T-helper 9 cell (primary cell): ENCODE results near the gene SMG1.
A peak's percentile ranks its signal among the peaks of the same experiment; 100 is the strongest.
"Not testable (repeated sequence)": the region's sequence is repeated elsewhere in the genome, so short reads cannot be mapped to it uniquely, and the experiment has no call there.

Source experiments
- DNase-seq: peaks from one replicate; pipeline ENCODE4 v3.0.0-alpha.2; 2020

Gene SMG1

GRCh38 chr16:18796377-18796776 lies 129.8 kb downstream of the SMG1 start:
- DNase-seq: no peak

- DNase-seq: no peak
These were observed 133.3 kb downstream of the SMG1 start for GRCh38 chr16:18792836-18793433.

GRCh38 chr16:18789850-18790706 lies 136.1 kb downstream of the SMG1 start, which contains the start of gene RPS15A:
RPS15A (minus strand) TSS chr16:18790334; CDS start chr16:18789113, 1,221 bp downstream.
- peak; percentile 81 for DNase-seq

GRCh38 chr16:18789515-18789849 lies 136.7 kb downstream of the SMG1 start:
- no peak for DNase-seq

- no peak for DNase-seq
These were observed 137.2 kb downstream of the SMG1 start for GRCh38 chr16:18788828-18789514.

GRCh38 chr16:18784917-18785623 lies 141.1 kb downstream of the SMG1 start:
- DNase-seq: no peak

- no peak for DNase-seq
These were observed 142.5 kb downstream of the SMG1 start for GRCh38 chr16:18783430-18784341.

- no peak for DNase-seq
These were observed 143.3 kb downstream of the SMG1 start for GRCh38 chr16:18782697-18783429.

- DNase-seq: not testable (repeated sequence)
These were observed 145.0 kb downstream of the SMG1 start for GRCh38 chr16:18781232-18781631.

GRCh38 chr16:18780460-18781026 lies 145.7 kb downstream of the SMG1 start:
- not testable (repeated sequence) for DNase-seq

GRCh38 chr16:18777664-18778063 lies 148.5 kb downstream of the SMG1 start:
- DNase-seq: not testable (repeated sequence)

- DNase-seq: not testable (repeated sequence)
These were observed 149.9 kb downstream of the SMG1 start for GRCh38 chr16:18776334-18776733.

- DNase-seq: not testable (repeated sequence)
These were observed 151.6 kb downstream of the SMG1 start for GRCh38 chr16:18774651-18775050.

- not testable (repeated sequence) for DNase-seq
These were observed 154.0 kb downstream of the SMG1 start for GRCh38 chr16:18772171-18772570.

- not testable (repeated sequence) for DNase-seq
These were observed 155.8 kb downstream of the SMG1 start for GRCh38 chr16:18770336-18770962.

GRCh38 chr16:18767217-18767616 lies 159.0 kb downstream of the SMG1 start:
- DNase-seq: not testable (repeated sequence)

- DNase-seq: not testable (repeated sequence)
These were observed 163.5 kb downstream of the SMG1 start for GRCh38 chr16:18762713-18763112.

GRCh38 chr16:18759598-18760520 lies 166.3 kb downstream of the SMG1 start:
- not testable (repeated sequence) for DNase-seq
